Thoracic aorta (tissue), 2 donors: ENCODE measurements around the gene TEAD2. TPM values are rescaled to one million over a fixed set of nuclear protein-coding genes. Genes with fewer than 3 reads are reported as not detected.

Experiments used
- ATAC-seq: fragments of 150-250 bp; one replicate; pipeline ENCODE4 v1.8.0; 2017; ENCODE audit warnings: low read depth; ENCODE audit not compliant: insufficient number of reproducible peaks, low FRiP score
- DNase-seq: peaks from one replicate; pipeline ENCODE4 v3.0.0-alpha.2; 2020; ENCODE audit warnings: low spot score
- H3K27ac ChIP-seq, 2 donors: fragments of 200-600 bp; sonication (generic); 1 replicate in 1 of 2; 2 replicates in 1 of 2; pipeline ENCODE4 v1.5.1; 2016; ENCODE audit warnings: mild to moderate bottlenecking in 2 of 2, moderate library complexity in 2 of 2
- H3K27me3 ChIP-seq: fragments of 200-600 bp; sonication (generic); replicated peaks from 2 replicates; pipeline ENCODE4 v1.6.0; 2016; ENCODE audit warnings: mild to moderate bottlenecking; ENCODE audit not compliant: insufficient read depth
- H3K36me3 ChIP-seq: fragments of 200-600 bp; sonication (generic); one replicate; pipeline ENCODE4 v1.5.1; 2016
- H3K4me1 ChIP-seq, 2 donors: fragments of 200-600 bp; sonication (generic); 1 replicate in 1 of 2; 2 replicates in 1 of 2; pipeline versions ENCODE4 v1.5.1 to v1.6.0; 2016; ENCODE audit warnings: low read depth in 2 of 2, mild to moderate bottlenecking in 1 of 2; ENCODE audit not compliant: control insufficient read depth in 1 of 2
- H3K4me3 ChIP-seq: fragments of 200-600 bp; sonication (generic); 2 replicates; pipeline ENCODE4 v1.5.1; 2016; ENCODE audit warnings: mild to moderate bottlenecking
- H3K9me3 ChIP-seq: fragments of 200-600 bp; sonication (generic); 2 replicates; pipeline ENCODE4 v1.5.1; 2016
- total RNA-seq, 2 donors: library from RNA; depleted of rRNA; stranded (reverse); fragments of >200 nt; gene quantifications; one replicate each; pipeline versions ENCODE4 v1.1.0 to v1.2.3, GENCODE V29; 2016
- TF ChIP-seq, protein P1 (sequence below): fragments of 200-600 bp; sonication (generic); IDR thresholded peaks from one replicate; pipeline ENCODE4 v1.5.1; 2019; ENCODE audit warnings: antibody characterized with exemption

The TEAD2 gene
- total RNA-seq, 2 donors from 2014 or later = 26.4 to 41.3 TPM

GRCh38 chr19:49344505-49345423 is 17.5 kb downstream of the TEAD2 start:
- TF ChIP-seq, protein P1, sequence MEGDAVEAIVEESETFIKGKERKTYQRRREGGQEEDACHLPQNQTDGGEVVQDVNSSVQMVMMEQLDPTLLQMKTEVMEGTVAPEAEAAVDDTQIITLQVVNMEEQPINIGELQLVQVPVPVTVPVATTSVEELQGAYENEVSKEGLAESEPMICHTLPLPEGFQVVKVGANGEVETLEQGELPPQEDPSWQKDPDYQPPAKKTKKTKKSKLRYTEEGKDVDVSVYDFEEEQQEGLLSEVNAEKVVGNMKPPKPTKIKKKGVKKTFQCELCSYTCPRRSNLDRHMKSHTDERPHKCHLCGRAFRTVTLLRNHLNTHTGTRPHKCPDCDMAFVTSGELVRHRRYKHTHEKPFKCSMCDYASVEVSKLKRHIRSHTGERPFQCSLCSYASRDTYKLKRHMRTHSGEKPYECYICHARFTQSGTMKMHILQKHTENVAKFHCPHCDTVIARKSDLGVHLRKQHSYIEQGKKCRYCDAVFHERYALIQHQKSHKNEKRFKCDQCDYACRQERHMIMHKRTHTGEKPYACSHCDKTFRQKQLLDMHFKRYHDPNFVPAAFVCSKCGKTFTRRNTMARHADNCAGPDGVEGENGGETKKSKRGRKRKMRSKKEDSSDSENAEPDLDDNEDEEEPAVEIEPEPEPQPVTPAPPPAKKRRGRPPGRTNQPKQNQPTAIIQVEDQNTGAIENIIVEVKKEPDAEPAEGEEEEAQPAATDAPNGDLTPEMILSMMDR = no peak
- peaks cover 67% of the 10 kb centered on the region for H3K36me3 ChIP-seq
- no peak overlapping the region for H3K27ac ChIP-seq
- DNase-seq (no peak), ATAC-seq (no peak)
- H3K4me3 ChIP-seq = no peak overlapping the region
- no peaks in the 10 kb centered on the region for H3K27me3 ChIP-seq
- peaks cover 5 to 10% of the 10 kb centered on the region in 2 donors for H3K4me1 ChIP-seq
- H3K9me3 ChIP-seq = no peaks in the 10 kb centered on the region

- peaks cover 52% of the 10 kb centered on the region for H3K36me3 ChIP-seq
Observed at GRCh38 chr19:49343123-49343522, 19.1 kb downstream of the TEAD2 start.

GRCh38 chr19:49342291-49342721 is 19.9 kb downstream of the TEAD2 start:
- Histone ChIP-seq H3K36me3 (peaks cover 48% of the 10 kb centered on the region), H3K4me3 (no peak overlapping the region), H3K4me1 (peaks cover 5 to 22% of the 10 kb centered on the region in 2 donors), H3K27me3 (no peaks in the 10 kb centered on the region), H3K27ac (no peak overlapping the region), H3K9me3 (no peaks in the 10 kb centered on the region)
- TF ChIP-seq, protein P1 = no peak
- ATAC-seq (no peak), DNase-seq (no peak)

More at GRCh38 chr19:49343123-49343522, 19.1 kb downstream of the TEAD2 start:
- no peak for DNase-seq
- H3K4me3 ChIP-seq = no peak overlapping the region
- no peak for ATAC-seq
- peaks cover 5 to 22% of the 10 kb centered on the region in 2 donors for H3K4me1 ChIP-seq
- no peaks in the 10 kb centered on the region for H3K27me3 ChIP-seq
- H3K27ac ChIP-seq = no peak overlapping the region
- no peaks in the 10 kb centered on the region for H3K9me3 ChIP-seq
- TF ChIP-seq, protein P1 = no peak

DNA sequence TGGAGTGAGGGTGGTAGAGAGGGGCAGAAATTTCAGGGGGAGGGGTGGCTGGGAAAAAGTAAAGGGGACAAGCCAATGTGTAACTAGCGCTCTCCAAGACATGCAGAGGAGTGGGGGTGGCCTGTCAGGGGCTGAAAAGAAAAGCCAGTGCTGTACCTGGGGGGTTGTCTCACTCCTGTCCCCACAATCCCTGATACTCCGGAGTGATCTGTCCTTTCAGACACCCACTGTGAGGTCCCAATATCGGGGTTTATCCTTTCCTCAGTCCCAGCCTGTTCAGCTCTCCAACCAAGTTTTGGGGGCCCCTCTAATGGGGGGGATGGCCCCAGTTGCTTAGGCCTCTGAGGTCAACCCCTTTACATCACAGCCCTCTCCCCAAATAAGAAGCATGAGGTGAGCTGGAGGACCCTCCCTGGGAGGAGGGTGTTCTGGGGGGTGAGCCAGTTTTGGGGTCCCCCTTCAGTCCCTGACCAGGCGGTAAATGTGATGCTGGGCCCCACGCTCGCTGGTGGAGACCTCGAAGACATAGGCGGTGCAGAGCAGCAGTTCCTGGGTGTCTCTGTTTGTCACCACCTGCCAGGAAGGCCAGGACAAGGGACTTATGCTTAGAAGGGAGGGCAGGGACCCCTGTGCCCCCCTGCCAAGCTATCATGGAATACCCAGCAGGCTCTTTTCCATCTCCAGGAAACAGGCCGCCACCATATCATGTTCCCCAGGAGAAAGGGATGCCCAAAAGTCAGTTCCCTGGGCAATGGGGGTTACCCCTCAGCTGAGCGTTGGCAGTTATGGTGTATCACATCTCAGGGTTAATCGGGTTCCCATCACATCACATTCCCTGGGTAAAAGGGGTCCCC is 21.1 kb downstream of the TEAD2 start:
- ATAC-seq = no peak
- H3K4me3 ChIP-seq = no peak overlapping the region
- H3K36me3 ChIP-seq = peaks cover 38% of the 10 kb centered on the region
- no peaks in the 10 kb centered on the region for H3K27me3 ChIP-seq
- no peak for DNase-seq
- H3K27ac ChIP-seq = peak overlapping the region; percentile 65 to 86
- H3K9me3 ChIP-seq = no peaks in the 10 kb centered on the region
- peaks cover 5 to 22% of the 10 kb centered on the region in 2 donors for H3K4me1 ChIP-seq
- TF ChIP-seq, protein P1 = no peak
